Heart left ventricle (tissue), 16 donors: Measurements from ENCODE around the gene FCSK. TPM values are rescaled to one million over a fixed set of nuclear protein-coding genes. Genes with fewer than 3 reads are reported as not detected.
A peak's percentile ranks its signal among the peaks of the same experiment; 100 is the strongest.

Source experiments
- ATAC-seq, 4 donors: fragments of 200-7000 bp; cut with Tn5 transposase; one replicate each; pipeline ENCODE4 v1.9.1; 2020 to 2022; ENCODE audit warnings: moderate library complexity in 4 of 4, mild to moderate bottlenecking in 3 of 4, moderate number of reproducible peaks in 1 of 4
- DNase-seq, 5 donors: peaks; one replicate each; pipeline ENCODE4 v3.0.0-alpha.2; 2020
- H3K27ac ChIP-seq, 12 donors: fragments of 200-600 bp; sonication (generic) in 4 of 12; one replicate each; pipeline versions ENCODE4 v1.5.0 to v1.8.0; 2016 to 2022; ENCODE audit warnings: mild to moderate bottlenecking in 2 of 12
- H3K27me3 ChIP-seq, 9 donors: fragments of 200-600 bp; sonication (generic) in 2 of 9; one replicate each; pipeline versions ENCODE4 v1.5.1 to v1.8.0; 2016 to 2022; ENCODE audit warnings: mild to moderate bottlenecking in 3 of 9
- H3K36me3 ChIP-seq, 9 donors: fragments of 200-600 bp; sonication (generic) in 2 of 9; one replicate each; pipeline versions ENCODE4 v1.5.0 to v1.8.0; 2018 to 2022; ENCODE audit warnings: mild to moderate bottlenecking in 2 of 9
- H3K4me1 ChIP-seq, 12 donors: fragments of 200-600 bp; sonication (generic) in 4 of 12; one replicate each; pipeline versions ENCODE4 v1.5.0 to v1.8.0; 2016 to 2022; ENCODE audit warnings: mild to moderate bottlenecking in 3 of 12
- H3K4me3 ChIP-seq, 12 donors: fragments of 200-600 bp; sonication (generic) in 4 of 12; one replicate each; pipeline versions ENCODE4 v1.5.0 to v1.8.0; 2017 to 2022; ENCODE audit warnings: mild to moderate bottlenecking in 9 of 12, moderate library complexity in 4 of 12
- H3K9me3 ChIP-seq, 12 donors: fragments of 200-600 bp; sonication (generic) in 4 of 12; one replicate each; pipeline versions ENCODE4 v1.5.0 to v1.8.0; 2016 to 2022; ENCODE audit warnings: mild to moderate bottlenecking in 1 of 12
- POLR2A ChIP-seq, 2 donors: fragments of 450-650 bp; IDR thresholded peaks; one replicate each; pipeline ENCODE4 v1.6.1; 2017; ENCODE audit warnings: antibody characterized with exemption in 2 of 2, mild to moderate bottlenecking in 2 of 2, moderate library complexity in 2 of 2
- WGBS, 4 donors: extraction: QIAGEN DNeasy Blood & Tissue Kit in 2 of 4; methylation state at CpG; one replicate each; pipeline versions ENCODE4 v1.1.5 to v1.1.7; 2013 to 2018; 5-methylcytosine and 5-hydroxymethylcytosine counted together
- intact Hi-C, 10 donors: fragments of 100-400 bp; cut with DNase I; formaldehyde crosslinking; loops; one replicate each; pipeline versions ENCODE4 v1.11.1 to v1.14.2; 2022
- polyA plus RNA-seq, 2 donors: library from polyadenylated mRNA; stranded (reverse); fragments of 200-250 nt; gene quantifications; one replicate each; pipeline ENCODE4 v1.2.3, GENCODE V29; 2013
- total RNA-seq, 9 donors: library from RNA; depleted of rRNA in 2 of 9; stranded (reverse); fragments of >200 nt in 2 of 9; fragmentation: NEBNext Ultra II Directional in 3 of 9; extraction: Animal tissue kit (Norgen Biotek cat#: 25700) in 3 of 9; gene quantifications; one replicate each; pipeline versions ENCODE4 v1.1.0 to v1.2.4, GENCODE V29; 2016 to 2023
- TF ChIP-seq, protein P1 (sequence below), 12 donors: fragments of 200-600 bp; sonication (generic) in 4 of 12; IDR thresholded peaks; one replicate each; pipeline versions ENCODE4 v1.5.0 to v1.8.0; 2018 to 2022; ENCODE audit warnings: antibody characterized with exemption in 12 of 12, mild to moderate bottlenecking in 5 of 12
- donor health status: ischemic (EF 13 %, LVEDD 7.1; RV severe dilation, severe dysfunction).
- donor health status: healthy with polysubstance abuse.
- donor health status: DM: no; HTN: yes; CAD: no.
- donor health status: DM: no; HTN: no; CAD: no.
- donor health status: ischemic (EF 25% LVEDD 6.9; RV normal size, moderate dysfunction).
- donor health status: ischemic (EF 25% LVEDD 5.7; RV mildly dilated, moderate dysfunction).
- donor health status: healthy.
- donor health status: DM: yes; HTN: yes; CAD: no.
- donor health status: ischemic (EF 35%, LVEDD 5.7; RV mildly dilated, moderate dysfunction).
- donor health status: nonischemic (EF 11% LVEDD 7.7; RV severe dilation, severe dysfunction).
- donor health status: DM: yes; HTN: yes; CAD: no.
- donor health status: PGD.
- donor health status: ischemic (EF 29% LVEDD 5.4; RV normal size, mild dysfunction).
- donor health status: nonischemic (EF 23%, LVEDD 6.1; RV moderate dilation, normal function).

FCSK gene
- total and polyA plus RNA-seq, 11 donors: 5.9 to 17.3 (median 8.2) TPM

DNA sequence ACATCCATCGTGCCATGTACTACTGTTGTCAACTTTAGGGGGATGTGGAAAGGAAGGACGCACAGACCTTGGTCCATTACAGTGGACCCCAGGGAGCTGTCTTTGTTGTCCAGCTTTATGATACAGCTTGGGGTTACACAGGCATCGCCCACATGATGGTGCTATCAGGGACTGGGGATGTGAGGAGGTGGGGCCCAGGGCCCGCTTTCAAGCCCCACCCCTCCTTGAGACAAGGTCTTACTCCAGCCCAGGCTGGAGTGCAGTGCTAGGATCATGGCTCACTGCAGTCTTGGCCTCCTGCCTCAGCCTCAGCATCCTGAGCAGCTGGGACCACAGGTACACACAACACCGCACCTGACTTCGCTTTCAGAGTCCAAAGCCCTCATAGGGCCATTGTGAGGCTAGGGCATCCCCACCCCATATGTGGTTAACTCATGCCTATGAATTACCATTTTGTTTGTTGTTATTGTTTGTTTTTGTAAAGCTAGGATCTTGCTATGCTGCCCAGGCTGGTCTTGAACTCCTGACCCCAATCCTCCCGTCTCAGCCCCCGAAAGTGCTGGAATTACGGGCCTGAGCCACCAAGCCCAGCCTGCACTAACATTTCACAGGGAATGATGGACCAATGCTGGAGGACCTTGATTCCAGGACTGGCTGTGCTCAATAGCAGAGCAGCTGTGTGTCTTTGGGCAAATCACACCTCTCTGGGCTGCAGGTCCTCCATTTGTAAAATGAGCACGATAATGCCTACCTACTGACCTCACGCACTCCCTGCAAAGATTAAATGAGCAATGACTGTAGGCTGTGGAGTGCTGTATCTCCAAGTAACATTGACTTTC, 32.7 kb upstream of the FCSK start:
- intact Hi-C loops: no loop called here
- TF ChIP-seq, protein P1, sequence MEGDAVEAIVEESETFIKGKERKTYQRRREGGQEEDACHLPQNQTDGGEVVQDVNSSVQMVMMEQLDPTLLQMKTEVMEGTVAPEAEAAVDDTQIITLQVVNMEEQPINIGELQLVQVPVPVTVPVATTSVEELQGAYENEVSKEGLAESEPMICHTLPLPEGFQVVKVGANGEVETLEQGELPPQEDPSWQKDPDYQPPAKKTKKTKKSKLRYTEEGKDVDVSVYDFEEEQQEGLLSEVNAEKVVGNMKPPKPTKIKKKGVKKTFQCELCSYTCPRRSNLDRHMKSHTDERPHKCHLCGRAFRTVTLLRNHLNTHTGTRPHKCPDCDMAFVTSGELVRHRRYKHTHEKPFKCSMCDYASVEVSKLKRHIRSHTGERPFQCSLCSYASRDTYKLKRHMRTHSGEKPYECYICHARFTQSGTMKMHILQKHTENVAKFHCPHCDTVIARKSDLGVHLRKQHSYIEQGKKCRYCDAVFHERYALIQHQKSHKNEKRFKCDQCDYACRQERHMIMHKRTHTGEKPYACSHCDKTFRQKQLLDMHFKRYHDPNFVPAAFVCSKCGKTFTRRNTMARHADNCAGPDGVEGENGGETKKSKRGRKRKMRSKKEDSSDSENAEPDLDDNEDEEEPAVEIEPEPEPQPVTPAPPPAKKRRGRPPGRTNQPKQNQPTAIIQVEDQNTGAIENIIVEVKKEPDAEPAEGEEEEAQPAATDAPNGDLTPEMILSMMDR (IDR thresholded peaks at IDR 0.05): no peak
- TF ChIP-seq POLR2A (IDR thresholded peaks at IDR 0.05): no peak
- no peaks in the 10 kb centered on the region for H3K9me3 ChIP-seq
- no peak overlapping the region for H3K4me3 ChIP-seq
- peaks cover 0 to 9% (median 3%) of the 10 kb centered on the region in 9 donors for H3K36me3 ChIP-seq
- H3K27me3 ChIP-seq: no peaks in the 10 kb centered on the region
- DNase-seq (no peak), ATAC-seq (peak in 1 of 4 donors; percentile 7)
- peaks cover 0 to 73% (median 43%) of the 10 kb centered on the region in 12 donors for H3K4me1 ChIP-seq
- WGBS, 4 donors: 91 to 94% (median 92%) methylated on average over 11 of the region's 11 CpGs
- H3K27ac ChIP-seq: peak overlapping the region in 1 of 12 donors; percentile 39

DNA sequence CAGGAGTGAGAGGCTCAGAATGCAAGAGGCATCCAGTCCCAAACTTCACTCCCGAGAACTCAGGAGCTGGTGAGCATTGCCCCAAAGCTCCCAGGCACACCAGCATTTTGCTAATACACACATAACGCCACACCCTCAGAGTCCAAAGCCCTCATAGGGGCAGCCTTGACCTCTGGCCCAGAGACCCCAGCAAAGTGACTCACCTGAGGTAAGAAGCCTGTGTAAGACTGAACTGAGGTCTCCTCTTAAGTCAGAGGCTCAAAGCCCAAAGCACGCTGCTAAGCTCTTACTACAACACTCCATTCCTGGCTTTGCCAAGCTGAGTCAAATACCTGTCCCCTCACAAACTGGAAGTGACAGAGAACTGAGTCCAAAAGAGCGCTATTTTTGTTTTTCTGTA, 31.9 kb upstream of the FCSK start:
- ATAC-seq (no peak), DNase-seq (no peak)
- intact Hi-C loops: no loop called here
- no peaks in the 10 kb centered on the region for H3K9me3 ChIP-seq
- 83 to 98% (median 93%) methylated on average over 4 of the region's 4 CpGs for WGBS, 4 donors
- peak overlapping the region in 1 of 12 donors; percentile 87 for H3K27ac ChIP-seq
- no peaks in the 10 kb centered on the region for H3K27me3 ChIP-seq
- H3K4me1 ChIP-seq: peaks cover 6 to 73% (median 48%) of the 10 kb centered on the region in 12 donors
- peaks cover 0 to 9% (median 3%) of the 10 kb centered on the region in 9 donors for H3K36me3 ChIP-seq
- TF ChIP-seq POLR2A (IDR thresholded peaks at IDR 0.05): no peak
- TF ChIP-seq, protein P1 (IDR thresholded peaks at IDR 0.05): no peak
- H3K4me3 ChIP-seq: no peak overlapping the region

DNA sequence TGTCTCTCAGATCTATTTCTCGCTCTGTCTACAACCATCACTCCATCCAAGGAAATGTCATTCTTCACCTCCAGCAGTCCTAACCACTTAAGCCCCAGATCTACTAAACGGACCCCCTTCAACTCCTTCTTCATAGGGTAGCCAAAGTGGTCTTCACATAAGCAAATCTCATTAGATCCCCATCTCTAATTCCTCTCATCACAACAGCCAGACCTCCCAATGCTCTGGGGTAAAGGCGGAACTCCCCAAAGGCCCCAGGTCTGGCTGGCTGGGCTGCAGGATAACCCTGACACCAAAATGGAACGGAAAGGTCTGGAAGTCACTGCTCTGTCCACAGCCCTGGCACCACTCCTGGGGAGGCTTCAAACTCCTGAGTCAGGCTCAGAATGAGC, 26.6 kb upstream of the FCSK start:
- ATAC-seq (no peak), DNase-seq (no peak)
- peaks cover 0 to 9% (median 3%) of the 10 kb centered on the region in 9 donors for H3K36me3 ChIP-seq
- H3K4me1 ChIP-seq: peaks cover 30 to 77% (median 56%) of the 10 kb centered on the region in 12 donors
- TF ChIP-seq, protein P1 (IDR thresholded peaks at IDR 0.05): no peak
- peak overlapping the region; percentile 53 to 94 (median 87) for H3K27ac ChIP-seq
- 23 to 31% (median 28%) methylated on average over 4 of the region's 4 CpGs for whole genome bisulfite sequencing, 4 donors
- no peaks in the 10 kb centered on the region for H3K27me3 ChIP-seq
- intact Hi-C loops: loop anchor here in 1 of 10 donors (1.0 kb wide), 1 partner anchor 12 kb away; the partner anchor contains the start of gene ST3GAL2
- no peaks in the 10 kb centered on the region for H3K9me3 ChIP-seq
- peak overlapping the region in 3 of 12 donors; percentile 10 to 19 (median 11) for H3K4me3 ChIP-seq
